ENCODE measurements around the gene SH3BP1.

Gene SH3BP1

DNA sequence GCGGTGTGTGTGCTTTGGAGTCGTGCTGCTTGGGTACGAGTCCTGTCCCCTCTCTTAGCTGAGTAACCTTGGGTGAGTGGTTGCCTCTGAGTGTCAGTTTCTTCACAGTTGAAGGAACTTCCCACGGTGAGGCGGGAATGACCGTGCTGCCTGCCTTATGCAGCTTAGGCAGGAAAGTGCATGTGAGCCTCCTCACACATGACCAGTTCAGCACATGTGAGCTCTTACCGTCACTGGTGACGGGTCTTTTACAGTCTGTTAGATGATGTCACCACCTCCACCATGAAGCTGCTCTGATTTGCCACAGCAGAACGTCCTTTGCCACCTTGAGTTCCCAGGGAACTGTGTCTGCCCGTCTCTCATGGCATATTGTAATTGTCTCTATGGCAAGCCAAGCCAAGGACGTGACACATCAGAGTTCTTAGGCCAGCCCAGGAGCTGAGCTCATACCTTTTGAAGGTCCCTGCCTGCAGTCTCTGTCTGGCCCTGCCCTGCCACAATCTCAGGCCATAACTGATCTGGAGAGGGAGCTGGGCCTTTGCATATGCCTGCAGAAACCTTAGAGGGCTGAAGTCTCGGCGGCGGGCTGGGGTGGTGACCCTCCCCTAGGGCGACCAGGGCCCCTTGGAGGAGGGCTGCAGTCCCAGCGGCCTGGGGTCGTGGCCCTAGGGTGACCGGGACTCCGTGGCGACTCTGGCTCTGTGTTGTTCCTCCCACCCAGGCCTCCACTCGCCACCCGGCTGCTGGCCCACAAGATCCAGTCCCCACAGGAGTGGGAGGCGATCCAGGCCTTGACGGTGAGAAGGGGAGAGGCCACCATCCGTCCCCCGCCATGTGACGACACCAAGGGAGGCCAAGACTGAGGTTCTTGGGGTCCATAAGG is 23.0 kb upstream of the SH3BP1 start:
- DNase-seq = no peak

DNA sequence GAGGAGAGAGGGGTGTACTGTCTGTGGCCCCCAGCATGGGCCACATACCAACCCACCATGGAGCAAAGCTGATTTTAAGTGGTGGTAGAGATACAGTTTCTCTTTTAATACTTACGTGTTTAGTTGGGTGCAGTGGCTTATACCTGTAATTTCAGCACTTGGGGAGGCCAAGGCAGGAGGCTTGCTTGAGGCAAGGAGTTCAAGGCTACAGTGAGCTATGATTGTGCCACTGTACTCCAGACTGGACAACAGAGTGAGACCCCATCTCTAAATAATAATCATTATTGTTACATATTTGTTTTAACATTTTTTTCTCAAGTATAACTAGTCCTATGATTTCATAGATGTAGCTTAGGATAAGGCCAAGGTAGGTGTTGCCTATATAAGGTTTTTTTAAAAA is 22.0 kb upstream of the SH3BP1 start:
- no peak for DNase-seq

DNA sequence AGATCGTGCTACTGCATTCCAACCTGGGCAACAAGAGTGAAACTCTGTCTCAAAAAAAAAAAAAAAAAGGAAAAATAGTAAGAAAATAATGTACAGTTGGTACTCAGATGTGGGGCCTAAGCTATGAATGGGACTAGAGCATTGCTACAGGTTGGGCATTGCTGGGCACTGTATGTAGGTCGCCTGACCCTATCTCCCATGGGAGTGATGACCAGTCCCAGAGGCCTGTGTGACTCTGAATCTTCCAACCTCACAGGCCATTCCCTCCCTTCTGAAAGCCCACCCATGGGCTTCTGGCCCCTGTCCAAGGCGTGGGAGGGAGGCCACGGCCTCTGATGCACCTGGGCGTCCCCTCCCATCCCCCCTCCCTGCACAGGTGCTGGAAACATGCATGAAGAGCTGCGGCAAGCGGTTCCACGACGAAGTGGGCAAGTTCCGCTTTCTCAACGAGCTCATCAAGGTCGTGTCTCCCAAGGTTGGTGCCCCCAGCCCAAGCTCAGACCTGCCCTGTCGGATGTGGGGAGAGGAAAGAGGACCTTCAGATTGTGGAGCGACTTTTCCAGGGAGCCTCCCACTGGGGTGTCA is 21.3 kb upstream of the SH3BP1 start:
- DNase-seq = no peak

DNA sequence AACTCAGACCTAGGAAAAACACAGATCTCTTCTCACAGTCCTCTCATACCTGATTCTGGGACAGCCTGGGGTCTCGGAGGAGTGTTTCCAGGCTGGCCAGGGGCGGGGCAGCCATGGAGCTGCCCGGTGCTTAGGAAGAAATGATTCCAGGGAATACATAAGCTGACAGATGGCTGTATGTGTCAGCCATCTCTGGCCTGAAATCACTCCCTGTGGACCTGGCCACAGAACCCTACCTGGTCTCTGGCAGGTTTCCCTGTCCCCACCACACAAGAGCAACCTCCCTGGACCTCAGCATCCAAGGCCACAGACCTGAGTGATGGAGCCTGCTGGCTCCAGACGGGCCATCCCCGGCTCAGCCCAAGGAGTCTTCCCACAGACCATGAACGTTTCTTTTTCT is 20.8 kb upstream of the SH3BP1 start:
- DNase-seq = no peak

DNA sequence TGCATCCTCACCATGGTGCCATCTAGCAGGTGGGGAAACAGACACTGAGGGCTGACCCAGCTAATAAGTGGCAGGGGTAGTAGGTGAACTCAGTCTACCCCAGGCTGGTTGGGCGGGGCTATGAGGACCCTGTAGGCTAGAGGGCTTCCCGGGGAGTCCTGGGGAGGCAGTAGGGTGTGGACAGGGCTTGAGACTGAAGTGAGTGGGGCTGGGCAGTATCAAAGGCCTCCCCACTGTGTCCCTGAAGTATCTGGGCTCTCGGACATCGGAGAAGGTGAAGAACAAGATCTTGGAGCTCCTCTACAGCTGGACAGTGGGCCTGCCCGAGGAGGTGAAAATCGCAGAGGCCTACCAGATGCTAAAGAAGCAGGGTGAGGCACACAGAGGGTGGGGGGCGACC is 19.5 kb upstream of the SH3BP1 start:
- DNase-seq = no peak

DNA sequence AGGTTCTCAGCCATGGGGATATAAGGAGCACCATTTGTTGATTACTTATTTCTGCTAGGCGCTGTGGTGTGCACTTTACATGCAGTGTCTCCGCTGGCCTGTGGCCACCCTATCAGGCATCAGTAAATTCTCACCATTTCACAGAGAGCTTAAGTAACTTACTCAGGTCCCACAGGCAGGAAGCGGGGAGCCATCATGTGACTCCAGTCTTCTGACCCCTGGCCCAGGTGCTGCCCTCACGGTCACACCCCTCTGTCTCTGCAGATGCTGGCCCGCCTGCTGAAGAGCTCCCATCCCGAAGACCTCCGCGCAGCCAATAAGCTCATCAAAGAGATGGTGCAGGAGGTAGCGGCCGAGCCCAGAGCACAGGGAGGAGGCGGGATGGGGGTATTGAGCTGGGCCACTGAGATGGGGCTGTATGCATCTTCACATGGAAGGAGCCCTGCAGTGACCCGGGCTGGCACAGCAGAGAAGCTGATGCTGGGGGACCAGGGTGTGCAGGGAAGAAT is 18.1 kb upstream of the SH3BP1 start:
- no peak for DNase-seq

DNA sequence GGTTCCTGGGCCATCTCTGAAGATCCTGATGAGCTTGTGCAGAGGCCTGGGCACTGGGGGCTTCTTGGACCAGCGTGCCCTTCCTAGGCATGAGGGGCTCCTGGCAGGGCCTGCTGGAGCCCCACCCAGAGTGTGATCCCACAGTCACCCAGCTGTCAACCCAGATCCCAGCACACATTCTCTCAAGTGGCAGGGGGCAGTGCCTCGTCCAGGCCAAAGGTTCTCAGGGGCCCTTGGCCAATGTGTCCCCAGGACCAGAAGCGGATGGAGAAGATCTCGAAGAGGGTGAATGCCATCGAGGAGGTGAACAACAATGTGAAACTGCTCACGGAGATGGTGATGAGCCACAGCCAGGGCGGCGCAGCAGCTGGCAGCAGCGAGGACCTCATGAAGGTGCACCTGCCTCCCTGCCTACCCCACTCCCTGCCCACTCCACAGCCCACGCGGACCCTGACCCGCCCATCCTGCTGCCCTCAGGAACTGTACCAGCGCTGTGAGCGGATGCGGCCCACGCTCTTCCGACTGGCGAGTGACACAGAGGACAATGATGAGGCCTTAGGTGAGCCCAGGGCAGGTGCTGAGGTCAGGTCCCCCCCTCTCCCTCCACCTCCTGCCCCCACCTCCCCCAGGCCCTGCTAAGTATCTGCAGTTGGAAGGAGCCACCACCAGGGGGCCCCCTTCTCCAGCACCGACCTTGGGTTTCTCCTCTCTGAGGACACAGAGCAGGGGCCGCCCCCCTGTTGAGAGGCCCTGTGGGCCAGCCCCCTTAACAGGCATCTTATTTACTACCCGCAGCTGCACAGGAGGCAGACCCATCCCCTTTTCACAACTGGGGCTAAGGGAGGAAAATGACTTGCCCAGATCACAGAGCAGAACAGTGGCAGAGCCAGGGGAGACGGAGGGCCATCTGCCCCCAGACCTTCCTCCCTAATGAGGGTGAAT is 16.1 kb upstream of the SH3BP1 start:
- DNase-seq = peak; percentile 80

DNA sequence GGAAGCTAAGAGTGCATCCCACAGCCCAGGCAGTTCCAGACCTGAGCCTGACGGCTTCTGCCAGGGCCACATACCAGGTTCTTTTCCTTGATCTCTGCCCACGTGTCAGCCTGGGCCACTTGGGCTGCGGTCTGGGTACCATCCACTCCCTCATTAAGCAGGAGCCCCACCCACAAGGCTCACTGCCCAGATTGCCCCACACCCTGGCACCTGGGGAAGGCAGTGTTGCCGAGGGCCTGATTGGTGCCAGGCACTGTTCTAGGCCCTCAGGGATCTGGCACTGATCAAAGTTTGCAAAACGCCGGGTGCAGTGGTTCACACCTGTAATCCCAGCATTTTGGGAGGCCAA is 15.5 kb upstream of the SH3BP1 start:
- DNase-seq = no peak

DNA sequence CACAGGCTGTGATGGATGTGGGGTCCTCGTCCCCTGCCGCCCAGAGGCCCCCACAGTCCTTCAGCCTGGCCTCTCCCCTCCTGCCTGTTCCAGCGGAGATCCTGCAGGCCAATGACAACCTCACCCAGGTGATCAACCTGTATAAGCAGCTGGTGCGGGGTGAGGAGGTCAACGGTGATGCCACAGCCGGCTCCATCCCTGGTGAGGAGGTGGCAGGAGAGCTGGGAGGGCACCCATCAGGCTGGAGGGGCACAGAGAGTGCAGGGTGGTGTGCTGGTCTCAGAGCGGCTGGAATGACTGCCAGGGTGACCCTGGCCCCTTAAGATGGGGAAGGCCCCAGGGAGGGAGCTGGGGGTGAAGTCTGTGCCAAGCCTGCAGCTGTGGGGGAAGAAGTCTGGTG is 14.6 kb upstream of the SH3BP1 start:
- DNase-seq = no peak

DNA sequence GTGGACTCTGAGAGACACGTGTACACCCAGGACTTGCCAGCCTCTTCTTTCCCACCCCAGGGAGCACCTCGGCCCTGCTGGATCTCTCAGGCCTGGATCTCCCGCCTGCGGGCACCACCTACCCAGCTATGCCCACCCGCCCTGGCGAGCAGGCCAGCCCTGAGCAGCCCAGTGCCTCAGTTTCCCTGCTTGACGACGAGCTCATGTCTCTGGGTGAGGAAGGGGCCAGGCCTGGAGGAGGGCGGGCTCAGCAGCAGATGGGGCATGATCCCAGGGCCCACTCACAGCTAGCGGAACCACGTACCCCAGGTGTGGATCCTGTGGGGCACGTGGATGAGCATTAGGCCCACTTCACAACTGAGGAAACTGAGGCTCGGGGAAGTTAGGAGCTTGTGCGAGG is 13.7 kb upstream of the SH3BP1 start:
- no peak for DNase-seq

DNA sequence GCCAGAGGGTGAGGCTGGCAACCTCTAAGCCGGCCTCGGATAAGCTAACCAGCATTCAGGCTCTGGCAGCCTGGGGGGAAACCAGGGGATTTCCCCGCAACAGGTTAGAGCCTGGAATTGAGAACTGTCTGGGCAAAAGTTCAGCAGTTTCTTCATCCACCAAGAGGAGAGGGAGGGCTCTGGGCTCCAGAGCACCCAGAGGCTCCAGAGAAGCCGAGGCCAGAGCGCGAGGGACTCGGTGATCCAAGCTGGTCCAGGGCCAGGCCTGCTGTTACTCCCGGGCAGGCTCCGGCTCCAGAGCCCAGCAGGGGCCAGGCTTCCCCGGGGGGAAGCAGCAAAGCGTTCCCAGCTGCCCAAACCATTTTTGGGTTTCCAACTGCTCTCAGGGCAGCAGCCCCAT is 13.3 kb upstream of the SH3BP1 start:
- DNase-seq = peak; percentile 43

DNA sequence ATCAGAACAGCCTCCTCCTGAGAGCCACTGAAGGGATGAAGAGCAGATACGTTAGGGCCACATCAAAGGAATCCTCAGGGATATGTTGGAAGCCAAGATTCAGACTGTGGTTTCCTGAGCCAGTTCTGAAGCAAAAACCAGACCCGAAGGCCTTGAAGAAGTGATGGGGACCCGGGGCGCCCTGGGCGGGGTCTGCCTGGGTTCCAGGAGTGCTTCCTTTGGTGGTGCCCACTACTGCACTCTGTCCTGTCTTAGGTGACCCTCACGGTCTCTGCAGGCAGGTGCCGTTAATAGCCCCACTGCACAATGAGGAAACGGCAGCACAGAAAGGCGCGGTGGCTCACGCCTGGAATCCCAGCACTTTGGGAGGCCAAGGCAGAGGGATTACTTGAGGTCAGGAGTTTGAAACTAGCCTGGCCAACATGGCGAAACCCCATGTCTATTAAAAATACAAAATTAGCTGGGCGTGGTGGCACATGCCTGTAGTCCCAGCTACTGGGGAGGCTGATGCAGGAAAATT is 12.9 kb upstream of the SH3BP1 start:
- DNase-seq = no peak

DNA sequence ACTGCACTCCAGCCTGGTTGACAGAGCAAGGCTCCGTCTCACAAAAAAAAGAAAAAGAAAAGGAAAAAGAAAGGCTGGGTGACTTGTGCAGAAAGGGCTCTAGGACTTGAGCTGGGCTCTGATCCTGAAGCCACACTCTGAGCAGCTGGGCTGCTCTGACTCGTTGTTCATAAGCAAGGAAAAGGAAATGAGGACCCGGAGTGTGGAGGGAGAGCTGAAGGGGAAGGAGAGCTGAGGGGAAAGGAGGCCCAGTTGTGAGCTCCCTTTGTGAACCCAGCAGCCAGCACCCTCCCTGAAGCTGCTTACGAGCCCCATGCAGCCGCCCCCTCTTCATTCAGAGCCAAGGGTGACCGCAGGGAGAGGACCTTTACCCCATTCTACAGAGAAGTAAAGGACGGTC is 12.3 kb upstream of the SH3BP1 start:
- DNase-seq = no peak

DNA sequence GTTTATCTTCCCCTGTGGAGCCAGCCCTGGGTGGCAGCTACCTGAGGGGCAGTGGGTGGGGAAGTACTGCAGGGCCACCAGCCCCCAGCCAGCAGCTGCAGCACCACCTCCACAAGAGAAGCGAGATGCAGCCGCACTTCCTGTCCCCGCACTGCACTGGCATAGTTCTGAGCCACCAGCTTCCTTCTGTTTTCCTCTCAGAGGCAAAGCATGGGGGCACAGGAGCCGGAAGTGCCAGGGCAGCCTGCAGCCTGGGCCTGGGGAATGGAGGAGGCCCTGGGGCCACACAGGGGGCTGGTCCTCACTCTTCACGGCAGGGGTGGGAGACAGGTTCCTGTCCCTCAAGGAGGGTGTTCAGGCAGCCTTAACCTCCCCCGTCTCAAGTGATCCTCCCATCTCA is 11.9 kb upstream of the SH3BP1 start:
- no peak for DNase-seq

DNA sequence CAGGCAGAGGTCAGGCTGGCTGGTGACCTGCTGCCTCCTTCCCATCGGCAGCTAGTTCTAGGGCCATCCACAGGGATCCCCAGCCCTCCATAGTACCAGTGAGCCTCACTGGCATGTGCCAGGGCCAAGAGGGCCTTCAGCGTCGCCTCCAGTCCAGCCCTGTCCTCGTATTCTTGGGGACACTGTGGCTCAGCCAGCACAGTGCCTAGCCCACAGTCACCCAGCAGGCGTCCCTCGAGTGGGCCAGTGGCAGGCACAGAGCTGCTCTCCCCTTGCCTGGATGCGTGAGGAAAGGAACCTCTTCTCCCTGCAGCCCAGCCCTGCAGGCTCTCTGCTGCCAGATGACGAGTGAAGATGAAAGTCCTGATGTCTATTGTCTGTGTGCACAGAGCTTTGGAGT is 10.6 kb upstream of the SH3BP1 start:
- no peak for DNase-seq

DNA sequence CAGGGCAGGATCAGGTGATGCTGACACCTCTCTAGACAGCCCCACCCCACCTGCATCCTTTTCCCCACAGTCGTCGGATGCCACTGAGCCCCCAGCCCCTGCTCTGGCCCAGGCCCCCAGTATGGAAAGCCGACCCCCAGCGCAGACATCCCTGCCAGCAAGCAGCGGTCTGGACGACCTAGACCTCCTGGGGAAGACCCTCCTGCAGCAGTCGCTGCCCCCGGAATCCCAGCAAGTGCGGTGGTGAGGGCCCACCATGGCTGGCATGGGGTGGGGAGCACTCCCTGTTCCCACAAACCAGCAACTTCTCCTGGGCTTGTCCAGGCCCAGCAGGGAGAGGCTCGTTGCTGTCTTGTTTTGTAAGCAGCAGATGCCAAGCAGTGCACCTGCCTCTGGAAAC is 9.5 kb upstream of the SH3BP1 start:
- DNase-seq = no peak

DNA sequence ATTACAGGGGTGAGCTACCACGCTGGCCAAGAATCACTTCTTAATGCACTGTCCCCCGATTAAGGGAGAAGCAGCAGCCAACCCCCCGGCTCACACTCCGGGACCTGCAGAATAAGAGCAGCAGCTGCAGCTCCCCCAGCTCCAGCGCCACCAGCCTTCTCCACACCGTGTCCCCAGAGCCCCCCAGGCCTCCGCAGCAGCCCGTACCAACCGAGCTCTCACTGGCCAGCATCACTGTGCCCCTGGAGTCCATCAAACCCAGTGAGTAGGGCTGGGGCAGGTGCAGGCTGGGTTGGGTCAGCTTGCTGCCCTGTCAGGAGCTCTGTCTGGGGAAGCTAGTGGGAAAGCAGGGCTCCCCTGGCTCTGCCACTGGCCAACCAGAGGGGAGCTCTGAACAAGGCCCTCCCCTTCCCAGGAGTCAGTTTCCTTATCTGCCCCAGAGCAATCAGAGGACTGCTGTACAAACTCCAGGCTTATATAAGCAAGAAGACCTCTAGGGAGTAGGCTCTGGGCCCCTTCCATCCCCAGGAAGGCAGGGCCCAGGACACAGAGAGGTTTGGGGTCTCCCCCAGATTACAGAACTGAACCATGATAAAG is 8.5 kb upstream of the SH3BP1 start:
- no peak for DNase-seq

DNA sequence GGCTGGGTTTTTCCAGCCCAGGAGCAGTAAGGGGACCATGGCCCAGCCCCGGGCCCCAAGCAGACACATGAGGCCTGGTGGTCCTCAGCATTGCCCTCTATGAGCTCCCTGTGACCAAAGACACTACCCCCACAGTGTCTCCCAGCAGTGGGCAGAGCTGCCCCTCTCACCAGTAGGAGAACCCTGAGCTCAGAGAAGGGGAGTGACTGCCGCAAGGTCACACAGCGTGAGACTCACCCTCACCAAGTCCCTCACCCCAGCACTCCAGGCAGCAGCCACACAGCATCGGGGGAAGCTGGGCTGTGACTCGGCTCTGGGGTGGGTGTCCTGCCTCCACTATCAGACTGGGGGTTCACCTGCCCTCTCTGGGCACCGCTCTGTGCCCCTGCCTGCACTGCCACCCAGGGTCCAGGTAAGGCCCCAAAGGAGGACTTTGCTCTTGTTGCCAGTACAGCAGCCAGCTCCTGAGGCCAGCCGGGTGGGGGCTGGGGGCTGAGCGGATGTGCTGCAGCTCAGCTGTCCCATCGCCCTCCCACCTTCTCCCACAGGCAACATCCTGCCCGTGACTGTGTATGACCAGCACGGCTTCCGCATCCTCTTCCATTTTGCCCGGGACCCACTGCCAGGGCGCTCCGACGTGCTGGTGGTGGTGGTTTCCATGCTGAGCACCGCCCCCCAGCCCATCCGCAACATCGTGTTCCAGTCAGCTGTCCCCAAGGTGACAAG is 7.9 kb upstream of the SH3BP1 start:
- peak; percentile 48 for DNase-seq

DNA sequence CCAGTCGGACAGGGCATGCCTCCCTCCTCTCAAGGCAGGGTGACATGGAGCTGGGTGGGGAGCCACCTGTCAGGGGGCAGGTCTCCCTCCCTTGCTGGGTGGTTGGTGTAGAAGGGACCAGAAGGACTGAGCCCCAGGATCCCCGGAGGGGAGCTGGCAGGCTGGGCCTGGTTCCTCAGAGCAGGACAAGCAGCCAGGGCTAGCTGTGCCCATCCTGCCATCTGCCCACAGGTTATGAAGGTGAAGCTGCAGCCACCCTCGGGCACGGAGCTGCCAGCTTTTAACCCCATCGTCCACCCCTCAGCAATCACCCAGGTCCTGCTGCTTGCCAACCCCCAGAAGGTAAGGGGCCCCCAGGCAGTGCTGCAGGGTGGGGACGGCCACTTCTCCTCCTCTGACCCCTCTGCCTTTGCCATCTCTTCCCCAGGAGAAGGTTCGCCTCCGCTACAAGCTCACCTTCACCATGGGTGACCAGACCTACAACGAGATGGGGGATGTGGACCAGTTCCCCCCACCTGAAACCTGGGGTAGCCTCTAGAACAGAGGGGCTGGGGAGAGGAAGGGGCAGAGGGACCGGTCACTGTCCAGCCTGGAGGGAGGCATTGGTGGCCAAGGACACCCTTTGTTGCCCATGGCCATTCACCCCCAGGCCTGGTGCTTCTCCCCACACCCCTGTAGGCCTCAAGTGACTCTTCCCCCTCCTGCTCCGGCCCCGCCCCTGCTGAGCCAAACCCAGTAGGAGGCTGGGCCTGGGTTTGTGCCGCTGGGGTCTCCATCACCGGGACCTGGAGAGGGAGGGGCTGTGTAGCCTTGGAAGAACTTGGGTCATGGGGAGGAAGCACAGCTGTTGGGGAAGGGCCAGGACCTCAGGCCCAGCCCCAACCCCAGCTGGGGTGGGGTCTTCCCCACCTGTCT is 7.0 kb upstream of the SH3BP1 start:
- peak; percentile 42 for DNase-seq

DNA sequence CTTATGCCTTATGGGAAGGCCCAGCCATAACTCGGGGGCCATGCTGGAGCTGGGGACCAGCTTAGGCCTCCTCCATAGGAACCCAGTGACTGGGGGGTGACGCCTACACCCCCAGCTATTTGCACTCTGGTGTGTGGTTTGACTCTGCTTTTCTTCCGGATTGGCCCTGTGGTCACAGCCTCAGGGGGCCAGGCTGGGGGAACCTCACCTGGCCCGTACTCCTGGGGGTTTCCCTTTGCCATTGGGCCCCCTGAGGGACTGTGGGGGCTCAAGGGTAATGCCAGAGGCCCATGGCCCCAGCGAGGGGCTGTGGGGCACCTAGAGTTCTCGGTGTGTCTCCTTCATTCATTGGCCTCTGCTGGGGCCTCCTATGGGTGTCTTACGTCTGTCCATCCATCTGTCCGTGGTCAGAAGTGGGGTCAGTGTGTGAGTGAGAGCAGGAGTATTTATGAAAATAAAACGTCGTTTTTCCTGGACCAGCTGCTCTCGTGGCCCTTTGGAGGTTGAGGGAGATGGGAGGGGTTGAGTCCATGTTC is 6.3 kb upstream of the SH3BP1 start:
- DNase-seq = no peak
